Left lung (tissue), 14 donors: ENCODE measurements around the gene SFTPA1. TPM values are rescaled to one million over a fixed set of nuclear protein-coding genes. Genes with fewer than 3 reads are reported as not detected.
A peak's percentile ranks its signal among the peaks of the same experiment; 100 is the strongest.
"Not testable (repeated sequence)": the region's sequence is repeated elsewhere in the genome, so short reads cannot be mapped to it uniquely, and the experiment has no call there.

ENCODE experiments used
- ATAC-seq: fragments of 200-7000 bp; cut with Tn5 transposase; one replicate; pipeline ENCODE4 v1.9.1; 2020; ENCODE audit warnings: moderate library complexity
- DNase-seq, 4 donors: peaks; one replicate each; pipeline ENCODE4 v3.0.0-alpha.2; 2013 to 2020
- H3K27ac ChIP-seq, 2 donors: fragments of 200-600 bp; sonication (generic) in 1 of 2; one replicate each; pipeline versions ENCODE4 v1.5.0 to v1.8.0; 2020 to 2021
- H3K27me3 ChIP-seq, 2 donors: fragments of 200-600 bp; sonication (generic) in 1 of 2; one replicate each; pipeline versions ENCODE4 v1.5.0 to v1.8.0; 2020 to 2021
- H3K36me3 ChIP-seq, 2 donors: fragments of 200-600 bp; sonication (generic) in 1 of 2; one replicate each; pipeline versions ENCODE4 v1.5.0 to v1.8.0; 2020 to 2021
- H3K4me1 ChIP-seq, 2 donors: fragments of 200-600 bp; one replicate each; pipeline ENCODE4 v1.8.0; 2021
- H3K4me3 ChIP-seq, 2 donors: fragments of 200-600 bp; sonication (generic) in 1 of 2; one replicate each; pipeline versions ENCODE4 v1.5.0 to v1.8.0; 2020 to 2021; ENCODE audit warnings: mild to moderate bottlenecking in 1 of 2
- H3K9me3 ChIP-seq, 2 donors: fragments of 200-600 bp; sonication (generic) in 1 of 2; one replicate each; pipeline versions ENCODE4 v1.5.0 to v1.8.0; 2020 to 2021
- CTCF ChIP-seq, 2 donors: fragments of 200-600 bp; sonication (generic) in 1 of 2; IDR thresholded peaks; one replicate each; pipeline versions ENCODE4 v1.5.0 to v1.8.0; 2021; ENCODE audit warnings: antibody characterized with exemption in 2 of 2
- intact Hi-C, 2 donors: fragments of 100-400 bp; cut with DNase I; formaldehyde crosslinking; loops; one replicate each; pipeline versions ENCODE4 v1.11.2 to v1.14.2; 2022
- long read RNA-seq, 12 donors: library from polyadenylated mRNA in 2 of 12; unstranded in 2 of 12; transcript quantifications; one replicate each; pipeline ENCODE4 v2.0.0 and lab custom pipeline, GENCODE V29; 2019 to 2026
- polyA plus RNA-seq, 6 donors: library from polyadenylated mRNA; unstranded; fragments of 120-200 nt; gene quantifications; one replicate each; pipeline ENCODE4 v1.2.1, GENCODE V29; 2013; ENCODE audit not compliant: insufficient read length in 6 of 6
- total RNA-seq, 2 donors: library from RNA; stranded (reverse); fragmentation: NEBNext Ultra II Directional; extraction: Animal tissue kit (Norgen Biotek cat#: 25700); gene quantifications; one replicate each; pipeline ENCODE4 v1.2.1, GENCODE V29; 2021
- donor health status: DM: no; HTN: yes; CAD: no.
- donor health status: DM: no; HTN: no; CAD: no.

Gene SFTPA1
- total RNA-seq (over 10,000 TPM in 1 of 2 donors, 1,000 to 10,000 TPM in 1; 3,930 to 11,086 TPM), polyA plus RNA-seq (100 to 1,000 TPM in 2 of 6 donors, 10 to 100 TPM in 4; 19.7 to 145 (median 69.8) TPM)
- long read RNA-seq, donor 1, transcript SFTPA1-203 (5 exons, 2,141 nt): major isoform, 41 of 43 reads
- long read RNA-seq, donor 1, partial matches to known transcripts: 0 of 43 reads
- long read RNA-seq, donor 1, other reads (novel, unspliced or antisense): 0 of 43 reads
- long read RNA-seq, donor 2, transcript SFTPA1-203 (5 exons, 2,141 nt): major isoform, 7 of 15 reads
- long read RNA-seq, donor 2, partial matches to known transcripts: 6 of 15 reads
- long read RNA-seq, donor 2, other reads (novel, unspliced or antisense): 0 of 15 reads
- long read RNA-seq, donor 3, transcript SFTPA1-203 (5 exons, 2,141 nt): major isoform, 19 of 26 reads
- long read RNA-seq, donor 3, partial matches to known transcripts: 6 of 26 reads
- long read RNA-seq, donor 3, other reads (novel, unspliced or antisense): 0 of 26 reads
- long read RNA-seq, donor 4, transcript SFTPA1-201 (6 exons, 2,212 nt): minor isoform, 381 of 4,180 reads
- long read RNA-seq, donor 4, transcript SFTPA1-203 (5 exons, 2,141 nt): major isoform, 2,517 of 4,180 reads
- long read RNA-seq, donor 4, transcript SFTPA1-202 (6 exons, 2,210 nt): minor isoform, 48 of 4,180 reads
- long read RNA-seq, donor 4, partial matches to known transcripts: 250 of 4,180 reads
- long read RNA-seq, donor 4, other reads (novel, unspliced or antisense): 984 of 4,180 reads
- long read RNA-seq, donor 5, transcript SFTPA1-203 (5 exons, 2,141 nt): major isoform, 23 of 30 reads
- long read RNA-seq, donor 5, partial matches to known transcripts: 6 of 30 reads
- long read RNA-seq, donor 5, other reads (novel, unspliced or antisense): 0 of 30 reads
- long read RNA-seq, donor 6, transcript SFTPA1-203 (5 exons, 2,141 nt): major isoform, 8 of 8 reads
- long read RNA-seq, donor 6, partial matches to known transcripts: 0 of 8 reads
- long read RNA-seq, donor 6, other reads (novel, unspliced or antisense): 0 of 8 reads
- long read RNA-seq, donor 7, partial matches to known transcripts: 0 of 3 reads
- long read RNA-seq, donor 7, other reads (novel, unspliced or antisense): 0 of 3 reads
- long read RNA-seq, donor 8, transcript SFTPA1-203 (5 exons, 2,141 nt): major isoform, 43 of 49 reads
- long read RNA-seq, donor 8, partial matches to known transcripts: 6 of 49 reads
- long read RNA-seq, donor 8, other reads (novel, unspliced or antisense): 0 of 49 reads
- long read RNA-seq, donor 9: 0 reads
- long read RNA-seq, donor 10, transcript SFTPA1-202 (6 exons, 2,210 nt): minor isoform, 143 of 3,030 reads
- long read RNA-seq, donor 10, transcript SFTPA1-203 (5 exons, 2,141 nt): major isoform, 1,951 of 3,030 reads
- long read RNA-seq, donor 10, transcript SFTPA1-201 (6 exons, 2,212 nt): minor isoform, 181 of 3,030 reads
- long read RNA-seq, donor 10, partial matches to known transcripts: 205 of 3,030 reads
- long read RNA-seq, donor 10, other reads (novel, unspliced or antisense): 550 of 3,030 reads
- long read RNA-seq, donor 11: 0 reads
- long read RNA-seq, donor 12, transcript SFTPA1-203 (5 exons, 2,141 nt): major isoform, 21 of 27 reads
- long read RNA-seq, donor 12, partial matches to known transcripts: 6 of 27 reads
- long read RNA-seq, donor 12, other reads (novel, unspliced or antisense): 0 of 27 reads

GRCh38 chr10:79610601-79611191 is at the start of gene SFTPA1:
Gene SFTPA1 (plus strand): TSS chr10:79610939. CDS start chr10:79611826, 887 bp downstream.
- Histone ChIP-seq H3K27me3 (no peaks in the 10 kb centered on the region), H3K4me3 (peak within 1 kb of the TSS; percentile 11 to 31), H3K9me3 (no peaks in the 10 kb centered on the region), H3K27ac (peak within 1 kb of the TSS; percentile 58 to 62), H3K36me3 (no peaks in the 10 kb centered on the region), H3K4me1 (no peaks in the 10 kb centered on the region)
- intact Hi-C loops: no loop called here
- DNase-seq (peak in 2 of 4 donors; percentile 71 to 72), ATAC-seq (peak; percentile 39)
- no peak for TF ChIP-seq CTCF (IDR thresholded peaks at IDR 0.05)

- Histone ChIP-seq H3K9me3 (no peaks in the 10 kb centered on the region), H3K4me3 (no peak overlapping the region), H3K4me1 (no peaks in the 10 kb centered on the region), H3K27me3 (no peaks in the 10 kb centered on the region), H3K36me3 (no peaks in the 10 kb centered on the region), H3K27ac (no peak overlapping the region)
- no peak for DNase-seq
- no peak for TF ChIP-seq CTCF (IDR thresholded peaks at IDR 0.05)
- intact Hi-C loops: no loop called here
- no peak for ATAC-seq
Measured at GRCh38 chr10:79561257-79561656, 49.5 kb upstream of the SFTPA1 start.

- TF ChIP-seq CTCF (IDR thresholded peaks at IDR 0.05): peak; percentile 69 to 87
- Histone ChIP-seq H3K27me3 (no peaks in the 10 kb centered on the region), H3K36me3 (no peaks in the 10 kb centered on the region), H3K4me3 (no peak overlapping the region), H3K4me1 (no peaks in the 10 kb centered on the region), H3K27ac (no peak overlapping the region), H3K9me3 (no peaks in the 10 kb centered on the region)
- intact Hi-C loops: no loop called here
- DNase-seq (peak; percentile 43 to 89 (median 70)), ATAC-seq (peak; percentile 72)
Measured at GRCh38 chr10:79562135-79562756, 48.5 kb upstream of the SFTPA1 start.

GRCh38 chr10:79563426-79563825 is 47.3 kb upstream of the SFTPA1 start:
- Histone ChIP-seq H3K4me1 (no peaks in the 10 kb centered on the region), H3K4me3 (no peak overlapping the region), H3K36me3 (no peaks in the 10 kb centered on the region), H3K27ac (no peak overlapping the region), H3K27me3 (no peaks in the 10 kb centered on the region), H3K9me3 (no peaks in the 10 kb centered on the region)
- intact Hi-C loops: no loop called here
- TF ChIP-seq CTCF (IDR thresholded peaks at IDR 0.05): no peak
- DNase-seq (no peak), ATAC-seq (no peak)

GRCh38 chr10:79570624-79571023 is 40.1 kb upstream of the SFTPA1 start:
- H3K4me1 ChIP-seq, H3K27me3 ChIP-seq, H3K4me3 ChIP-seq, H3K36me3 ChIP-seq, intact Hi-C loops, ATAC-seq, DNase-seq, H3K27ac ChIP-seq, H3K9me3 ChIP-seq: not testable (repeated sequence)
